Measurements from ENCODE around the gene NAA50.

- TF ChIP-seq, protein P1, sequence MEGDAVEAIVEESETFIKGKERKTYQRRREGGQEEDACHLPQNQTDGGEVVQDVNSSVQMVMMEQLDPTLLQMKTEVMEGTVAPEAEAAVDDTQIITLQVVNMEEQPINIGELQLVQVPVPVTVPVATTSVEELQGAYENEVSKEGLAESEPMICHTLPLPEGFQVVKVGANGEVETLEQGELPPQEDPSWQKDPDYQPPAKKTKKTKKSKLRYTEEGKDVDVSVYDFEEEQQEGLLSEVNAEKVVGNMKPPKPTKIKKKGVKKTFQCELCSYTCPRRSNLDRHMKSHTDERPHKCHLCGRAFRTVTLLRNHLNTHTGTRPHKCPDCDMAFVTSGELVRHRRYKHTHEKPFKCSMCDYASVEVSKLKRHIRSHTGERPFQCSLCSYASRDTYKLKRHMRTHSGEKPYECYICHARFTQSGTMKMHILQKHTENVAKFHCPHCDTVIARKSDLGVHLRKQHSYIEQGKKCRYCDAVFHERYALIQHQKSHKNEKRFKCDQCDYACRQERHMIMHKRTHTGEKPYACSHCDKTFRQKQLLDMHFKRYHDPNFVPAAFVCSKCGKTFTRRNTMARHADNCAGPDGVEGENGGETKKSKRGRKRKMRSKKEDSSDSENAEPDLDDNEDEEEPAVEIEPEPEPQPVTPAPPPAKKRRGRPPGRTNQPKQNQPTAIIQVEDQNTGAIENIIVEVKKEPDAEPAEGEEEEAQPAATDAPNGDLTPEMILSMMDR (conservative IDR thresholded peaks at IDR 0.05; ENCODE audit: low read depth, low read length), result no peak
- TF ChIP-seq EZH2 (IDR thresholded peaks at IDR 0.05; ENCODE audit: low read length, unreplicated experiment), result no peak
Observed at GRCh38 chr3:113685124-113685523, 60.9 kb downstream of the NAA50 start.
